Left colon (tissue), 2 donors: ENCODE measurements around the gene FNDC3B. TPM values are rescaled to one million over a fixed set of nuclear protein-coding genes. Genes with fewer than 3 reads are reported as not detected.

Experiments used
- ATAC-seq: fragments of 200-7000 bp; cut with Tn5 transposase; one replicate; pipeline ENCODE4 v1.9.1; 2020; ENCODE audit warnings: mild to moderate bottlenecking, moderate library complexity
- DNase-seq, 2 donors: peaks; one replicate each; pipeline ENCODE4 v3.0.0-alpha.2; 2020
- intact Hi-C, 2 donors: fragments of 100-400 bp; cut with DNase I in 1 of 2; cut with micrococcal nuclease in 1 of 2; formaldehyde crosslinking; loops; one replicate each; pipeline versions ENCODE4 v1.11.2 to v1.14.0; 2022; cut with DNase I, micrococcal nuclease
- total RNA-seq, 2 donors: library from RNA; stranded (reverse); fragmentation: NEBNext Ultra II Directional; extraction: Animal tissue kit (Norgen Biotek cat#: 25700); gene quantifications; one replicate each; pipeline ENCODE4 v1.2.1, GENCODE V29; 2021
- donor health status: DM: no; HTN: no; CAD: no.
- donor health status: DM: yes; HTN: yes; CAD: no.

Gene FNDC3B
- total RNA-seq, 2 donors from 2014 or later = 100 to 113 TPM

DNA sequence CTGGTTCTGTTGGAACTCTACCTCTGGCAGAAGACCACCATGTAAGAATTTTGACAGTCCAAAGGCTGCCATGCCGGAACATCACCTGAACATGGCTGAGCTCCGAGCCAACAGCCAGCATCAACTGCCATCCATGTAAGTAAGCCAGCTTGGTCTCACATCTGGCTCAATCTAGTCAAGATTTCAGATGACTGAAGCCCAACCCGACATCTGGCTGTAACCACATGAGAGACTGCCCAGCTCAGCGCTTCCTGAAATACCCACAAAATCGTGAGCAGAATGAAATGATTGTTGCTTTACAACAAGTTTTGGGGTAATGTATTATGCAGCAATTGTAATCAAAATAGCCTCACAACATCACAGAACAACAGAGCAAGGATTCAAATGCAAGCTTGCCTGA lies 375.9 kb downstream of the FNDC3B start:
- intact Hi-C loops = no loop called here
- DNase-seq (no peak), ATAC-seq (no peak)

GRCh38 chr3:172437713-172438112 lies 398.3 kb downstream of the FNDC3B start:
- DNase-seq = no peak
- intact Hi-C loops = no loop called here
- peak; percentile 79 for ATAC-seq

GRCh38 chr3:172438186-172438585 lies 398.8 kb downstream of the FNDC3B start:
- ATAC-seq (peak; percentile 16), DNase-seq (no peak)
- intact Hi-C loops = no loop called here

DNA sequence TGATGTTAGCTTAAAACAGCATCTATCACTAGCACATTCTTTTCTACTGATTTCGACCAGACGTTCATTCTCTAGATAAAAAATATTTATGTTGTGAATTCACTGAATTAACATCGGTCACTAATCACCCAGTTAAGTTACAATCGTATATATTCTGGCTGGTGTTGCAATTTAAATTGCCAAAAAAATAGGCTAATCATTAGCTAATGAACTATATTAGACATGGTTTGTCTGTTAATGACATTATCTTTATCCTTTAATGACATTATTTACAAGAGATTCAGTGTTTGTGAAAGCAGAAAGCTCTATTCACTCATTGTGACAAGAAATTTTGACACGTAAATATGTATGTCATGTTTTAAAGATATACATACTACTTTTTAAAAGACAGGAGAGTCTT lies 402.2 kb downstream of the FNDC3B start:
- intact Hi-C loops = no loop called here
- ATAC-seq (no peak), DNase-seq (no peak)

DNA sequence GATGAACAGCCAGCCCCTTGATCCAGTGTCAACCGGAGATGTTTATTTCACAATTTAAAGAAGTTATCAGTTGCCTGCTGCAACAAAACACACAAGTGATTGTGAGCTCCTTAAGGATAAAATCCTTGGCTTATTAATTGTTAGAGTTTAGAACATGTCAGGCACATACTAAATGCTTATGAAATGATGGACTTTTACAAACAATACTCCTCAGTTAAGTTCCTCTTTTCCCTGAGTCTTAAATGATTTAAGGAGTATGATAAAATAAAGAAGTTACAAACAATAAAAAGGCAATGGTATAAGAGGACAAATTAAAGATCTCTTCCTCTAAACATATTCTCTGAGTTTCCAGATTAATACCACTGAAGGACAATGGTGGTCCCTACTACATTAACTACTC lies 403.2 kb downstream of the FNDC3B start:
- intact Hi-C loops = no loop called here
- ATAC-seq = no peak
- no peak for DNase-seq

DNA sequence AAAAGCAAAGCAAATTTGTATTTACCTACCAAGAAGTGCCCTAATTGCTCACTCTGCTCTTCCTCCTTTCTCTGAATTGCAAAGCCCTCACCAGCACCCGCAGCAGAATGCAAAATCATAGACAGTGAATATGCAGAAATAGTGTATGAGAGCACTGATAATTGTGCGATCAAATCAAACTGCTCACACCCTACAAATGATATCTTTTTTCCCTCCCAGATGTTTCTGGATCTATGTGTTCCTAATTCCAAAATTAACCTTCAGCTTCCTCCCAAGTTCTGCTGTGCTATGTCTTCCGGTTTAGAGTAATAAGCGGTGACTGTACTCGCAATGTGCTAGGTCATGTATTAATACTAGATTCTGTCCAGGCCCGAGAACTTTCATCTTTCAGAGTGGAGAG lies 405.4 kb downstream of the FNDC3B start:
- no peak for ATAC-seq
- intact Hi-C loops = no loop called here
- DNase-seq = no peak

DNA sequence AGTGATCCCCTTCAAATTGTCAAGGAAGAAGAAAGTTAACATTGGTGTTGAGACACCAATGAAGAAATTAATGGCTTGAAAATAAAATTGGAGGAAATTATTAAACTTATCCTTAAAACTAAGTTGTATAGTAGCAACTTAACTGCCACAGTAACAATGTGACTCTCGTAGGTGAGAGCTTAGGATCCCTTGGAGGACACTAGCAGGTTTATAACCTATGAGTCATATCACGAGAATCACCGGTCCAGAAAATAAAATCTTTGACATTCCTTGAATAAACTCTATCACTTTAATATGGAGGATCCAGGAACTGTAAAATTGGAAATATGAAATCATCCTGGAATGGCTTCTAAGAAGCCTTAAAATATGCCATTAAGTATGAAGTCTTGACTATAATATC lies 406.8 kb downstream of the FNDC3B start:
- DNase-seq (no peak), ATAC-seq (no peak)
- intact Hi-C loops = no loop called here

DNA sequence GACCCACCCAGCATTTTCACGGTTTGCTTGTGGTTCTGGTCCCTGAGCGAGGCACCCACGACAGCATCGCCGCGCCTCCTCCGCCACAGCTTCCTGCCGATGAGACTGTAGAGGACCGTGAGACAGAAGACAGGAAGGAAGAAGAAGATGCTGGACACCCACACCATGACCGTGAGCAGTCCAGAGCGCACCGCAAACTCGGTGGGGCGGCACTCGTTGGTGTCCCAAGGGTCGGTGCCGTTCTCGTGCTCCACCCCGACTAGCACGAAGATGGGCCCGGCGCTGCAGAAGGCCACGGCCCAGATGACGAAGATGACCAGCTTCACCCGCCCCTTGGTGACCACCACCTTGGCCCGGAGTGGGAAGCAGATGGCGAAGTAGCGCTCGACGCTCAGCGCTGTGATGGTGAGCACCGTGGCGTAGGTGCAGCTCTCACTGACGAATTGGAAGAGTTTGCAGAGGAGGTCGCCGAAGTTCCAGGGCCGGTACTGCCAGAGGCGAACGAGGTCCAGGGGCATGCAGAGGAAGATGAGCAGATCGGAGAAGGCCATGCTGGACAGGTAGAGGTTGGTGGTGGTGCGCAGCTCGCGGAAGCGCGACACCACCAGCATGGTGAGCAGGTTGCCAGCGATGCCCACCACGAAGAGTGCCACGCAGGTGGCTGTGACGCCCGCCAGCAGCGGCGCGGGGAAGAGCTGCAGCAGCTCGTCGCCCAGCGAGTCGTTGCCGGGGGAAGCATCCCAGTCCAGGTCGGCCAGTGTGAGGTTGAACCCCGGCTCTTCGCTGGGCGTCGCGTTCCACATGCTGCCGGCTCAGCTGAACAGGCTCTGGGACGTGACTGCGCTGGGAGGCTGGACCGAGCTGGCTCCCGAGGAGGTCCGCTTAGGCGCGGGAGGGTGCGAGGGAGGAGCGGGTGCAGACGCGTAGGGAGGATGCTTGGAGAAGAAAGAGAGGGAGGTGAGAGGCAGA lies 408.5 kb downstream of the FNDC3B start, which contains the start of gene GHSR:
GHSR (minus strand) TSS at position 846 of the 969 bp plus-strand sequence; CDS start at position 803, 43 bp downstream.
- DNase-seq (no peak), ATAC-seq (no peak)
- intact Hi-C loops = no loop called here

- ATAC-seq (no peak), DNase-seq (no peak)
- intact Hi-C loops = no loop called here
Measured at GRCh38 chr3:172448661-172449465, 409.5 kb downstream of the FNDC3B start.

DNA sequence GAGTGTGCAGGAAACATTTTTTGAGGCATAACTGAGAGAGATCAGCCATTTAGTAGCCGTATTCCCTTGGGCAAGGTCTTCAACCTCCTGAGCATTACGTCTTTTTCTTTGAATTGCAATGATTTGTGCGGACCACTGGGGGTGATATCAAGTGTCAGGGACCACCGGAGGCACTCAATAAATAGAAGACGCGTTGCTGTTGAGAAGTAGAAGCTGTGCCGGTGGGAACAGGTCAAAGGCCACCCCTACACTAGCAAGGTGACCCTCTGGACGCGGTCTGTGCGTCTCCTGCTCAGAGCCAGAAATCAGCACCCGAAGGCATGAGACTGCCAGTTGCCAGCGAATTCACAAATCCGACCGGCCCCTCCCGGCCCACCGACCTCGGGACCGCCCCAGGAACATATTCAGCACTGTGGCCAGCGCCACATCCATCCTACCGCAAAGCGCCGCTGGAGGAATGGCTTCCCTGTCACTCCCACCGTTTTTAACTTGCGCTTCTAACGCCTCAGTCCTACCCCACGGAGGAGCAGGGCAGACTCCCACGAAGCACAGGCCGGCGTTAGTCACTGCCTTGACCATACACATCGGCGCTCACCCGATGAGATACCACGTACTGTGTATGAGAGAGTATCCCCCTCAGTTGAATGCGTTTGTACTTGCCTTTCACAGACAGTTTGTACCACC lies 410.2 kb downstream of the FNDC3B start:
- ATAC-seq = no peak
- intact Hi-C loops = no loop called here
- peak in 1 of 2 donors; percentile 13 for DNase-seq

Other genes starting within 250 kb of the FNDC3B start
- 100 to 1,000 TPM in 1 of 2 donors, 10 to 100 TPM in 1; 79.7 to 109 TPM for gene PLD1, start 229.1 kb upstream of the FNDC3B start, total RNA-seq
- not detected for gene TMEM212, start 196.2 kb upstream of the FNDC3B start, total RNA-seq